ENCODE data around the gene PRKD1. TPM values are rescaled to one million over a fixed set of nuclear protein-coding genes. Genes with fewer than 3 reads are reported as not detected.

Gene PRKD1
- total RNA-seq, 2 experiments from 2014 or later = not detected

GRCh38 chr14:29587761-29588470 lies 339.7 kb downstream of the PRKD1 start:
- DNase-seq = no peak
- Mint-ChIP-seq H3K9me3 (no peaks in the 10 kb centered on the region), H3K27ac (no peak overlapping the region)

GRCh38 chr14:29587046-29587445 lies 340.6 kb downstream of the PRKD1 start:
- no peak for ATAC-seq (ENCODE audit: poor library complexity)
- H3K4me3 Mint-ChIP-seq = no peak overlapping the region
- H3K27me3 Mint-ChIP-seq = no peaks in the 10 kb centered on the region

More at GRCh38 chr14:29587761-29588470, 339.7 kb downstream of the PRKD1 start:
- H3K9me3 ChIP-seq (ENCODE audit: control insufficient read depth in 1 of 2, insufficient read depth in 1 of 2, low read length in 2 of 2) = peaks cover 0 to 8% of the 10 kb centered on the region in 2 experiments
- Mint-ChIP-seq H3K4me1 (ENCODE audit: low read depth) (no peaks in the 10 kb centered on the region), H3K36me3 (ENCODE audit: low read depth) (no peaks in the 10 kb centered on the region), H3K4me3 (no peak overlapping the region), H3K27me3 (no peaks in the 10 kb centered on the region)
- no peaks in the 10 kb centered on the region for H3K36me3 ChIP-seq (ENCODE audit: insufficient read depth, low read length)
- no peak for ATAC-seq (ENCODE audit: poor library complexity)
- H3K4me1 ChIP-seq (ENCODE audit: insufficient read depth, low read length) = no peaks in the 10 kb centered on the region
- no peak overlapping the region for H3K27ac ChIP-seq (ENCODE audit: low read depth in 1 of 2, low read length in 2 of 2)
- H3K27me3 ChIP-seq (ENCODE audit: control insufficient read depth in 1 of 2, insufficient read depth in 2 of 2, low read length in 2 of 2) = no peaks in the 10 kb centered on the region
- CTCF ChIA-PET = no interaction called here
- POLR2A ChIA-PET = no interaction called here
- TF ChIP-seq CTCF (IDR thresholded peaks at IDR 0.05) = no peak
- intact Hi-C loops (cut with DNase I, micrococcal nuclease) = no loop called here
- no peak overlapping the region for H3K4me3 ChIP-seq (ENCODE audit: low read length)

GRCh38 chr14:29584992-29585391 lies 342.7 kb downstream of the PRKD1 start:
- no peaks in the 10 kb centered on the region for H3K4me1 Mint-ChIP-seq (ENCODE audit: low read depth)
- POLR2A ChIA-PET = no interaction called here
- CTCF ChIA-PET = no interaction called here

More at GRCh38 chr14:29587046-29587445, 340.6 kb downstream of the PRKD1 start:
- peaks cover 0 to 8% of the 10 kb centered on the region in 2 experiments for H3K9me3 ChIP-seq (ENCODE audit: control insufficient read depth in 1 of 2, insufficient read depth in 1 of 2, low read length in 2 of 2)
- Mint-ChIP-seq H3K36me3 (ENCODE audit: low read depth) (no peaks in the 10 kb centered on the region), H3K4me1 (ENCODE audit: low read depth) (no peaks in the 10 kb centered on the region), H3K9me3 (no peaks in the 10 kb centered on the region), H3K27ac (no peak overlapping the region)
- CTCF ChIA-PET = no interaction called here
- intact Hi-C loops (cut with DNase I, micrococcal nuclease) = no loop called here
- no peaks in the 10 kb centered on the region for H3K4me1 ChIP-seq (ENCODE audit: insufficient read depth, low read length)
- H3K4me3 ChIP-seq (ENCODE audit: low read length) = no peak overlapping the region
- DNase-seq = no peak
- H3K27me3 ChIP-seq (ENCODE audit: control insufficient read depth in 1 of 2, insufficient read depth in 2 of 2, low read length in 2 of 2) = no peaks in the 10 kb centered on the region
- H3K36me3 ChIP-seq (ENCODE audit: insufficient read depth, low read length) = no peaks in the 10 kb centered on the region
- POLR2A ChIA-PET = no interaction called here
- no peak for TF ChIP-seq CTCF (IDR thresholded peaks at IDR 0.05)
- no peak overlapping the region for H3K27ac ChIP-seq (ENCODE audit: low read depth in 1 of 2, low read length in 2 of 2)

More at GRCh38 chr14:29584992-29585391, 342.7 kb downstream of the PRKD1 start:
- H3K36me3 ChIP-seq (ENCODE audit: insufficient read depth, low read length) = no peaks in the 10 kb centered on the region
- H3K4me1 ChIP-seq (ENCODE audit: insufficient read depth, low read length) = no peaks in the 10 kb centered on the region
- H3K4me3 Mint-ChIP-seq = no peak overlapping the region
- no peaks in the 10 kb centered on the region for H3K27me3 Mint-ChIP-seq
- H3K4me3 ChIP-seq (ENCODE audit: low read length) = no peak overlapping the region
- H3K27ac Mint-ChIP-seq = no peak overlapping the region
- DNase-seq (no peak), ATAC-seq (ENCODE audit: poor library complexity) (no peak)
- intact Hi-C loops (cut with DNase I, micrococcal nuclease) = no loop called here
- H3K27me3 ChIP-seq (ENCODE audit: control insufficient read depth in 1 of 2, insufficient read depth in 2 of 2, low read length in 2 of 2) = no peaks in the 10 kb centered on the region
- no peak for TF ChIP-seq CTCF (IDR thresholded peaks at IDR 0.05)
- H3K9me3 Mint-ChIP-seq = no peaks in the 10 kb centered on the region
- no peak overlapping the region for H3K27ac ChIP-seq (ENCODE audit: low read depth in 1 of 2, low read length in 2 of 2)
- H3K36me3 Mint-ChIP-seq (ENCODE audit: low read depth) = no peaks in the 10 kb centered on the region
- peaks cover 0 to 3% of the 10 kb centered on the region in 2 experiments for H3K9me3 ChIP-seq (ENCODE audit: control insufficient read depth in 1 of 2, insufficient read depth in 1 of 2, low read length in 2 of 2)
